ENCODE results near the gene ARHGAP26. TPM values are rescaled to one million over a fixed set of nuclear protein-coding genes. Genes with fewer than 3 reads are reported as not detected.

Gene ARHGAP26
- total and polyA plus RNA-seq, 2 donors (not counting 3 experiments of a cell fraction or from before 2014, with no cell fraction given): 3.1 to 16.2 TPM

DNA sequence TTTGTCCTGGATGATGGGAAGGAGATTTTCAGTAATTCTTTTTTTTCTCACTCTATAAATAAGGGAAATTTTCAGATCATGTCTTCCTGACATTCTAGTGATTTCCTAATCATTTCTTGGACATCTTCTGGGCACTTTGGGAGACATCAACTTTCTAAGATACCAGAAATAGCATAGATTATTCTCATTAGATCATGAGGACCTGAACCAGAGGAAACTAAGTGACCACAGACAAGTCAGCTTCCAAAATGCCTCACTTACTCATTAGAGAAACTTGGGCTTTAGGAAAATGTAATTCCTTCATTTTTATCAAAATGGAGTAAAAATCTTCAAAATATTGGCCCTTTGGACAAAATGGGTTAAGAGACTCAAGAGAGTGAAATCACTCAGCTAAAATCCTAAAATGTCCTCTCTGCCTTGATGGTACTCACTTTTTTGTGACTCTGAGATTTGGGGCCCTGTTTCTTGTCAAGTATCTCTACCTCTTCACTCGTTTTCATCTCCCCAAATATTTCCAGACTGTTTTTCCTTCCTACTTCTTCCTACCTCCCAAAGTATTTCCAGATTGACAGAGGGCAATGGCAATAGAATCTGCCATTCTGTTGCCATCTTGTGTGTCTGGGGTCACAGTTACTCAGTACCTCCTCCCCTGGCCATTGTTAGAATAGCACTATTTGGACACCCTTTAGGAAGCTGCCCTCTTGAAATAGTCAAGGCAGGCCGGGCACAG, 438.8 kb downstream of the ARHGAP26 start:
- H3K79me2 ChIP-seq (ENCODE audit: control insufficient read depth, insufficient read depth, low read length): no peaks in the 10 kb centered on the region
- no peak overlapping the region for H3K27ac ChIP-seq (ENCODE audit: insufficient read depth, low read depth, low read length)
- no peaks in the 10 kb centered on the region for H4K20me1 ChIP-seq (replicated peaks; ENCODE audit: control insufficient read depth, extremely low read depth, insufficient read depth, low read length)
- TF ChIP-seq MYC (IDR thresholded peaks at IDR 0.05; ENCODE audit: low read depth, low read length) (no peak), GATA2 (IDR thresholded peaks at IDR 0.05; ENCODE audit: insufficient read depth, insufficient read length, low read depth, low read length) (no peak), FOS (IDR thresholded peaks at IDR 0.05; ENCODE audit: borderline replicate concordance, insufficient read depth, low read length) (no peak), POLR2A (IDR thresholded peaks at IDR 0.05; ENCODE audit: low read depth, low read length) (no peak), EZH2 (IDR thresholded peaks at IDR 0.05; ENCODE audit: borderline replicate concordance, low read depth, low read length, severe bottlenecking) (no peak), POLR2AphosphoS5 (IDR thresholded peaks at IDR 0.05; ENCODE audit: insufficient read depth, low read depth, low read length) (no peak)
- no peaks in the 10 kb centered on the region for H3K9me1 ChIP-seq (replicated peaks; ENCODE audit: control insufficient read depth, extremely low read depth, insufficient read depth, low read length)
- FAIRE-seq: no peak
- peaks cover 36% of the 10 kb centered on the region for H3K4me1 ChIP-seq (ENCODE audit: control insufficient read depth, extremely low read depth, insufficient read depth, low read length)
- no TSS peak for BruUV-seq (replicated peaks)
- no peak overlapping the region for H3K4me3 ChIP-seq (replicated peaks in 1 of 3; ENCODE audit: insufficient read depth in 1 of 3, low read depth in 1 of 3, low read length in 3 of 3)
- dilution Hi-C loops (cut with MboI; ENCODE audit: extremely low pct_ligation_motif_present, low sequenced_read_pairs) (loop anchor here (25.0 kb wide), 1 partner anchor 178 kb away; no protein-coding TSS in a partner anchor), intact Hi-C loops (cut with micrococcal nuclease) (no loop called here)
- no peak overlapping the region for H2AFZ ChIP-seq (ENCODE audit: low read depth, low read length)
- H3K9ac ChIP-seq (replicated peaks; ENCODE audit: extremely low read depth, insufficient read depth, low read length): no peak overlapping the region
- CTCF ChIA-PET: interaction anchor here (1.4 kb wide), 1 partner anchor 11 kb away, joined by 5 read pairs; no protein-coding TSS in a partner anchor
- H3K27me3 ChIP-seq (ENCODE audit: control insufficient read depth in 2 of 2, insufficient read depth in 2 of 2, low read length in 2 of 2): no peaks in the 10 kb centered on the region
- DNase-seq (ENCODE audit: low read depth, low spot score): no peak
- no peaks in the 10 kb centered on the region for H3K36me3 ChIP-seq (ENCODE audit: control insufficient read depth in 2 of 2, extremely low read depth in 1 of 2, insufficient read depth in 2 of 2, low read length in 2 of 2)
- H3K4me2 ChIP-seq (ENCODE audit: insufficient read depth, low read length): no peak overlapping the region
- POLR2A ChIA-PET: no interaction called here
- H3K9me3 ChIP-seq (replicated peaks; ENCODE audit: control insufficient read depth, insufficient read depth, low read length): no peaks in the 10 kb centered on the region

DNA sequence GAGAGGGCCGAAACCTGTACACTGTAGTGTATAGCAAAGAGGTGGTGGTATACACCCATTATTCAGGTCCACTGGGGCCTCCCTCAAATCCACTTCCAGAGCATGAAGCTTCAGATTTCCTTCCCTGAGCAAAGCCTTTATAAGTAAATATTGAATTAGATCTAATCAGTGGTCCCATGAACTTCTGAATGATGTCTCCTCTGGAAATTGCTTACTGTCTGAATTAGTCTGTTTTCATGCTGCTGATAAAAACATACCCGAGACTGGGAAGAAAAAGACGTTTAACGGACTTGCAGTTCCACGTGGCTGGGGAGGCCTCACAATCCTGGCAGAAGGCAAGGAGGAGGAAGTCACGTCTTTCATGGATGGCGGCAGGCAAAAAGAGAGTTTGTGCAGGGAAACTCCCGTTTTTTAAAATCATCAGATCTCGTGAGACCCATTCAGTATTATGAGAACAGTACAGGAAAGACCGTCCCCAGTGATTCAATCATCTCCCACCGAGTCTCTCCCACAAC, 439.8 kb downstream of the ARHGAP26 start:
- H3K27ac ChIP-seq (ENCODE audit: insufficient read depth, low read depth, low read length): no peak overlapping the region

More for the DNA sequence above, 439.8 kb downstream of the ARHGAP26 start:
- H3K36me3 ChIP-seq (ENCODE audit: control insufficient read depth in 2 of 2, extremely low read depth in 1 of 2, insufficient read depth in 2 of 2, low read length in 2 of 2): no peaks in the 10 kb centered on the region
- TF ChIP-seq MYC (IDR thresholded peaks at IDR 0.05; ENCODE audit: low read depth, low read length) (no peak), POLR2AphosphoS5 (IDR thresholded peaks at IDR 0.05; ENCODE audit: insufficient read depth, low read depth, low read length) (no peak), POLR2A (IDR thresholded peaks at IDR 0.05; ENCODE audit: low read depth, low read length) (no peak), GATA2 (IDR thresholded peaks at IDR 0.05; ENCODE audit: insufficient read depth, insufficient read length, low read depth, low read length) (no peak), FOS (IDR thresholded peaks at IDR 0.05; ENCODE audit: borderline replicate concordance, insufficient read depth, low read length) (no peak), EZH2 (IDR thresholded peaks at IDR 0.05; ENCODE audit: borderline replicate concordance, low read depth, low read length, severe bottlenecking) (no peak), JUN (IDR thresholded peaks at IDR 0.05; ENCODE audit: borderline replicate concordance, insufficient read depth, insufficient read length, low read depth) (no peak)
- TF ChIP-seq, protein P1, sequence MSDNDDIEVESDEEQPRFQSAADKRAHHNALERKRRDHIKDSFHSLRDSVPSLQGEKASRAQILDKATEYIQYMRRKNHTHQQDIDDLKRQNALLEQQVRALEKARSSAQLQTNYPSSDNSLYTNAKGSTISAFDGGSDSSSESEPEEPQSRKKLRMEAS (IDR thresholded peaks at IDR 0.05; ENCODE audit: insufficient read depth, insufficient read length): no peak
- TF ChIP-seq, protein P2, sequence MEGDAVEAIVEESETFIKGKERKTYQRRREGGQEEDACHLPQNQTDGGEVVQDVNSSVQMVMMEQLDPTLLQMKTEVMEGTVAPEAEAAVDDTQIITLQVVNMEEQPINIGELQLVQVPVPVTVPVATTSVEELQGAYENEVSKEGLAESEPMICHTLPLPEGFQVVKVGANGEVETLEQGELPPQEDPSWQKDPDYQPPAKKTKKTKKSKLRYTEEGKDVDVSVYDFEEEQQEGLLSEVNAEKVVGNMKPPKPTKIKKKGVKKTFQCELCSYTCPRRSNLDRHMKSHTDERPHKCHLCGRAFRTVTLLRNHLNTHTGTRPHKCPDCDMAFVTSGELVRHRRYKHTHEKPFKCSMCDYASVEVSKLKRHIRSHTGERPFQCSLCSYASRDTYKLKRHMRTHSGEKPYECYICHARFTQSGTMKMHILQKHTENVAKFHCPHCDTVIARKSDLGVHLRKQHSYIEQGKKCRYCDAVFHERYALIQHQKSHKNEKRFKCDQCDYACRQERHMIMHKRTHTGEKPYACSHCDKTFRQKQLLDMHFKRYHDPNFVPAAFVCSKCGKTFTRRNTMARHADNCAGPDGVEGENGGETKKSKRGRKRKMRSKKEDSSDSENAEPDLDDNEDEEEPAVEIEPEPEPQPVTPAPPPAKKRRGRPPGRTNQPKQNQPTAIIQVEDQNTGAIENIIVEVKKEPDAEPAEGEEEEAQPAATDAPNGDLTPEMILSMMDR (IDR thresholded peaks at IDR 0.05; ENCODE audit: extremely low read depth in 1 of 2, insufficient read depth in 1 of 2, low read depth in 1 of 2, low read length in 2 of 2): no peak
- no peaks in the 10 kb centered on the region for H4K20me1 ChIP-seq (replicated peaks; ENCODE audit: control insufficient read depth, extremely low read depth, insufficient read depth, low read length)
- intact Hi-C loops (cut with micrococcal nuclease) (no loop called here), dilution Hi-C loops (cut with MboI; ENCODE audit: extremely low pct_ligation_motif_present, low sequenced_read_pairs) (loop anchor here (25.0 kb wide), 1 partner anchor 177 kb away; no protein-coding TSS in a partner anchor)
- no peaks in the 10 kb centered on the region for H3K27me3 ChIP-seq (ENCODE audit: control insufficient read depth in 2 of 2, insufficient read depth in 2 of 2, low read length in 2 of 2)
- ChIA-PET CTCF (no interaction called here), POLR2A (no interaction called here)
- FAIRE-seq (no peak), DNase-seq (ENCODE audit: low read depth, low spot score) (no peak)
- H2AFZ ChIP-seq (ENCODE audit: low read depth, low read length): no peak overlapping the region
- H3K4me3 ChIP-seq (replicated peaks in 1 of 3; ENCODE audit: insufficient read depth in 1 of 3, low read depth in 1 of 3, low read length in 3 of 3): no peak overlapping the region
- no peak overlapping the region for H3K4me2 ChIP-seq (ENCODE audit: insufficient read depth, low read length)
- BruUV-seq (replicated peaks): no TSS peak
- H3K9ac ChIP-seq (replicated peaks; ENCODE audit: extremely low read depth, insufficient read depth, low read length): no peak overlapping the region
- peaks cover 36% of the 10 kb centered on the region for H3K4me1 ChIP-seq (ENCODE audit: control insufficient read depth, extremely low read depth, insufficient read depth, low read length)
- H3K79me2 ChIP-seq (ENCODE audit: control insufficient read depth, insufficient read depth, low read length): no peaks in the 10 kb centered on the region
- H3K9me3 ChIP-seq (replicated peaks; ENCODE audit: control insufficient read depth, insufficient read depth, low read length): no peaks in the 10 kb centered on the region
- H3K9me1 ChIP-seq (replicated peaks; ENCODE audit: control insufficient read depth, extremely low read depth, insufficient read depth, low read length): no peaks in the 10 kb centered on the region
